HG03045 (cell line): ENCODE data around the gene HRCT1.
"Not testable (repeated sequence)": the region's sequence is repeated elsewhere in the genome, so short reads cannot be mapped to it uniquely, and the experiment has no call there.

ENCODE experiments used
- ATAC-seq: cut with Tn5 transposase; IDR thresholded peaks from one replicate; pipeline ENCODE4 v1.9.1; 2021; ENCODE audit warnings: mild to moderate bottlenecking, moderate library complexity; ENCODE audit not compliant: unreplicated experiment

Gene HRCT1

GRCh38 chr9:35892051-35892450 lies 14.0 kb upstream of the HRCT1 start:
- no peak for ATAC-seq

GRCh38 chr9:35896570-35896969 lies 9.4 kb upstream of the HRCT1 start:
- ATAC-seq: no peak

- not testable (repeated sequence) for ATAC-seq
These were observed 8.5 kb upstream of the HRCT1 start for GRCh38 chr9:35897376-35898099.

GRCh38 chr9:35898337-35898736 lies 7.7 kb upstream of the HRCT1 start:
- no peak for ATAC-seq

GRCh38 chr9:35899021-35899420 lies 7.0 kb upstream of the HRCT1 start:
- ATAC-seq: no peak

- ATAC-seq: no peak
These were observed 3.0 kb upstream of the HRCT1 start for GRCh38 chr9:35903049-35903448.

GRCh38 chr9:35904338-35904737 lies 1.7 kb upstream of the HRCT1 start:
- no peak for ATAC-seq

- ATAC-seq: no peak
These were observed 786 bp upstream of the HRCT1 start for GRCh38 chr9:35905051-35905781.

- ATAC-seq: no peak
These were observed 1.1 kb downstream of the HRCT1 start for GRCh38 chr9:35906923-35907699.

- no peak for ATAC-seq
These were observed 1.9 kb downstream of the HRCT1 start for GRCh38 chr9:35907711-35908503.

GRCh38 chr9:35908504-35909125 lies 2.6 kb downstream of the HRCT1 start:
- ATAC-seq: no peak

GRCh38 chr9:35909274-35909673 lies 3.3 kb downstream of the HRCT1 start, which contains the start of gene SPAAR:
Gene SPAAR (plus strand): TSS chr9:35909490. CDS start chr9:35910464, 974 bp downstream.
- no peak for ATAC-seq

GRCh38 chr9:35909687-35910612 lies 3.9 kb downstream of the HRCT1 start:
- ATAC-seq: no peak

- ATAC-seq: no peak
These were observed 4.8 kb downstream of the HRCT1 start for GRCh38 chr9:35910613-35911359.

GRCh38 chr9:35911690-35912089 lies 5.7 kb downstream of the HRCT1 start:
- ATAC-seq: no peak

- no peak for ATAC-seq
These were observed 6.9 kb downstream of the HRCT1 start for GRCh38 chr9:35912791-35913400.

- not testable (repeated sequence) for ATAC-seq
These were observed 7.4 kb downstream of the HRCT1 start for GRCh38 chr9:35913429-35913828.

- ATAC-seq: no peak
These were observed 8.4 kb downstream of the HRCT1 start for GRCh38 chr9:35914301-35914807.
